DMS 273 treated with DMSO at 0.1 percent for 48 hours (cell line): ENCODE results near the gene PLEKHA8.

ENCODE experiments used
- DNase-seq: peaks from one replicate; lab custom pipeline; 2025; lab: John Stamatoyannopoulos, UW

Gene PLEKHA8

GRCh38 chr7:30146127-30146612 is 118.0 kb downstream of the PLEKHA8 start:
- DNase-seq = no peak

GRCh38 chr7:30147223-30147622 is 119.0 kb downstream of the PLEKHA8 start:
- DNase-seq = no peak

- no peak for DNase-seq
Observed at GRCh38 chr7:30147785-30148184, 119.6 kb downstream of the PLEKHA8 start.

GRCh38 chr7:30148426-30148825 is 120.2 kb downstream of the PLEKHA8 start:
- DNase-seq = no peak

GRCh38 chr7:30148951-30149459 is 120.8 kb downstream of the PLEKHA8 start:
- DNase-seq = no peak

GRCh38 chr7:30149640-30150272 is 121.5 kb downstream of the PLEKHA8 start:
- no peak for DNase-seq

GRCh38 chr7:30150711-30151110 is 122.5 kb downstream of the PLEKHA8 start:
- DNase-seq = no peak

- DNase-seq = no peak
Observed at GRCh38 chr7:30154111-30154587, 125.9 kb downstream of the PLEKHA8 start.

- no peak for DNase-seq
Observed at GRCh38 chr7:30155481-30155880, 127.3 kb downstream of the PLEKHA8 start.

GRCh38 chr7:30157204-30157603 is 129.0 kb downstream of the PLEKHA8 start:
- no peak for DNase-seq

- DNase-seq = no peak
Observed at GRCh38 chr7:30159163-30159562, 131.0 kb downstream of the PLEKHA8 start.

GRCh38 chr7:30159698-30160143 is 131.5 kb downstream of the PLEKHA8 start:
- no peak for DNase-seq

- no peak for DNase-seq
Observed at GRCh38 chr7:30160329-30160728, 132.1 kb downstream of the PLEKHA8 start.

GRCh38 chr7:30162133-30162532 is 133.9 kb downstream of the PLEKHA8 start:
- DNase-seq = no peak

GRCh38 chr7:30162622-30163124 is 134.5 kb downstream of the PLEKHA8 start:
- no peak for DNase-seq

- no peak for DNase-seq
Observed at GRCh38 chr7:30163231-30163894, 135.2 kb downstream of the PLEKHA8 start.

GRCh38 chr7:30164567-30164966 is 136.4 kb downstream of the PLEKHA8 start:
- DNase-seq = peak; percentile 71

GRCh38 chr7:30165590-30165989 is 137.4 kb downstream of the PLEKHA8 start:
- DNase-seq = no peak

GRCh38 chr7:30166155-30166840 is 138.1 kb downstream of the PLEKHA8 start:
- no peak for DNase-seq

GRCh38 chr7:30166841-30167235 is 138.6 kb downstream of the PLEKHA8 start:
- no peak for DNase-seq

GRCh38 chr7:30167901-30168300 is 139.7 kb downstream of the PLEKHA8 start:
- no peak for DNase-seq

GRCh38 chr7:30168835-30169573 is 140.8 kb downstream of the PLEKHA8 start:
- DNase-seq = no peak
